Cardiac muscle cell (in vitro differentiated cells and primary cell): ENCODE measurements around the gene ILDR1. TPM values are rescaled to one million over a fixed set of nuclear protein-coding genes. Genes with fewer than 3 reads are reported as not detected.
A peak's percentile ranks its signal among the peaks of the same experiment; 100 is the strongest.

ENCODE experiments used
- DNase-seq, 2 donors: peaks; one replicate each; pipeline versions ENCODE4 v3.0.0 to v3.0.0-alpha.2; 2010 to 2017; ENCODE audit warnings: low read depth in 1 of 2, low spot score in 1 of 2
- H3K27ac ChIP-seq: fragments of 200-600 bp; sonication (generic); 2 replicates; pipeline ENCODE4 v1.5.1; 2016
- H3K27me3 ChIP-seq: fragments of 200-600 bp; sonication (generic); 2 replicates; pipeline ENCODE4 v1.6.0; 2016; ENCODE audit warnings: control low read depth
- H3K36me3 ChIP-seq: fragments of 200-600 bp; sonication (generic); 2 replicates; pipeline ENCODE4 v1.5.1; 2016; ENCODE audit warnings: control low read depth
- H3K4me1 ChIP-seq: fragments of 200-600 bp; sonication (generic); 2 replicates; pipeline ENCODE4 v1.8.1; 2017; ENCODE audit warnings: low read depth, mild to moderate bottlenecking, mixed run types
- H3K4me3 ChIP-seq: fragments of 200-600 bp; sonication (generic); 2 replicates; pipeline ENCODE4 v1.5.1; 2016; ENCODE audit warnings: mild to moderate bottlenecking
- H3K9me3 ChIP-seq: fragments of 200-600 bp; sonication (generic); 2 replicates; pipeline ENCODE4 v1.5.1; 2017; ENCODE audit warnings: low read depth, mild to moderate bottlenecking, control low read depth
- CTCF ChIP-seq: IDR thresholded peaks from 2 replicates; pipeline ENCODE4 v1.5.1; 2012; ENCODE audit warnings: low read depth, mild to moderate bottlenecking, low read length
- polyA plus RNA-seq: library from polyadenylated mRNA; unstranded; fragments of >200 nt; fragmentation: Nextera tagmentation; extraction: Ambion mirVana; gene quantifications from 2 replicates; pipeline ENCODE4 v1.2.1, GENCODE V29; 2016
- total RNA-seq: library from RNA; depleted of rRNA; stranded (reverse); fragments of >200 nt; gene quantifications from 2 replicates; pipeline ENCODE4 v1.2.3, GENCODE V29; 2016

Gene ILDR1
- total and polyA plus RNA-seq, 2 experiments from 2014 or later: 0.30 TPM; not detected in 1

DNA sequence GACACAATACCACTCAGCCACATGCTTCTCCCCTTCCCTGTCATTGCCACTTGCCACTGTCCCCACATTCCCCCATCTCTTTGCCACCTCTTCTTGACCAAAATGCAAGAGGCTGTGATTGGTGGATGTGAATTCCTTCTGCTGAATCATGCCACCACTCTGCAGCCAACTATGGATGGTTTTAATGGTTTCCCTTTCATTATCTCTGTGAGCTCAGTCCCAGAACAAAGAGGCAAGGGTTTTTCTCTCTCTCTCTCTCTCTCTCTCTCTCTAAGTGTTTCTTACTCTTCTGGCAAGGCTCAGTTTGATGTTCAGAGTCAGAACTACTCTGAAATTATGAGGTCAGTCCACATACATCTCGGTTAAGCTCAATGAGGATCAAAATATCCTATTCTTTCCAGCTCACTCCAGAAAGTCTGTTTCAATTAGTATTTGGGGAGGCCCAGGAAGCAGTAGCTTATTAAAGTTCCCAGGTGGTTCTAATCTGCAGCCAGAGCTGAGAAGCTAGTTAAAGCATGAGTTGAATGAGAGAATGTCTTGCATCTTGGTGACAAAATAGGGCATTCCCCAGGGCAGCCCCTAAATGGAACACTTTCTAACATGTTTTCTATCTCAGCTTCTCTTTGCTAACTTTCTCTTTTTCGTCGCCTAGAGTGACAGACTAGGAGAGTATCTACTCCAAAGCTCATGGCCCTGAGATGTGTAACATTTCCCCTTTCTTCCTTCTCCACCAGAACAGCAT lies 8.5 kb upstream of the ILDR1 start:
- Histone ChIP-seq H3K36me3 (no peaks in the 10 kb centered on the region), H3K4me3 (no peak overlapping the region), H3K9me3 (no peaks in the 10 kb centered on the region), H3K4me1 (no peaks in the 10 kb centered on the region), H3K27ac (no peak overlapping the region), H3K27me3 (no peaks in the 10 kb centered on the region)
- peak in 1 of 2 donors; percentile 69 for DNase-seq
- no peak for TF ChIP-seq CTCF

DNA sequence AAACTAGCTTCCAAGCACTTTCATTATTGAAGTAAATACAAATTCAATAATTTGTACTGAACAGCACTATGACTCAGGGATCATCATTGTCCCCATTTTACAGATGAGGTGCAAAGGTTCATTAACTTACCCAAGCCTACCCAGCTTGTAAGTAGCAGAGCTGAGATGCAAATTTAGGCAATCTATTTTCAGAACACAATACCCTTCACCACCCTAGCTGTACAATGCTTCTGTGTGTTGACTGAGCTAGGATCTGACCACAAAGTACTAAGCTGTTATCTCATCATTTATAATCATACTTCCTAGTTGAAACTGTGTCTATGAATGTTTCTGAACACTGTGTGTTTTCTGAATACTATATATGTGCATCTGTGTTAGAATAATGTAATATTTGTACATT lies 3.2 kb upstream of the ILDR1 start:
- Histone ChIP-seq H3K27me3 (peaks cover 24% of the 10 kb centered on the region), H3K9me3 (no peaks in the 10 kb centered on the region), H3K36me3 (no peaks in the 10 kb centered on the region), H3K27ac (no peak overlapping the region), H3K4me1 (no peaks in the 10 kb centered on the region), H3K4me3 (no peak overlapping the region)
- no peak for TF ChIP-seq CTCF
- peak in 1 of 2 donors; percentile 27 for DNase-seq

- peak in 1 of 2 donors; percentile 68 for DNase-seq
- Histone ChIP-seq H3K27ac (no peak overlapping the region), H3K4me3 (no peak overlapping the region), H3K27me3 (peaks cover 29% of the 10 kb centered on the region), H3K9me3 (no peaks in the 10 kb centered on the region), H3K4me1 (peaks cover under 1% of the 10 kb centered on the region), H3K36me3 (no peaks in the 10 kb centered on the region)
- TF ChIP-seq CTCF: no peak
Observed at GRCh38 chr3:122024800-122025199, 2.8 kb upstream of the ILDR1 start.

GRCh38 chr3:122023335-122023910 lies 1.4 kb upstream of the ILDR1 start:
- H3K4me1 ChIP-seq: peaks cover 4% of the 10 kb centered on the region
- TF ChIP-seq CTCF: no peak
- H3K9me3 ChIP-seq: no peaks in the 10 kb centered on the region
- no peaks in the 10 kb centered on the region for H3K36me3 ChIP-seq
- peaks cover 31% of the 10 kb centered on the region for H3K27me3 ChIP-seq
- no peak overlapping the region for H3K27ac ChIP-seq
- H3K4me3 ChIP-seq: no peak overlapping the region
- no peak for DNase-seq

DNA sequence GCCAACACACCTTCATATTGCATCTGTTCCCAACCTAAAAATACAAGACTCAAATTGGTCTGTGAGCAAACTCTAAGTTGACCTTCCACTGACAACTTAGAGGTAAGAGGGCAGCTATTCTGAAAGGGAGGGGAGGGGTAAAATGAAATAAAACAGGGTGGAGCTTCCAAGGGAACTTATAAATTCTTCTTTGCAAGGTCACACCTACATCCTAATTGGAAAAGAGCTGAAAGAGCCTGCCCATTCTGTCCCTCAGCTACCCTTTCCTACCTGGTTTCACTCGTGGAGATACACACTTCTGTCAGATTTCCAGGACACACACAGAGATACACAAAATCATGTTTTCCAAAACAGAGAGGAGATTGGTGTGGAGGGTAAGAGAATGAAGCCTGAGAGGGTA lies 1.0 kb downstream of the ILDR1 start:
- no peak for TF ChIP-seq CTCF
- no peak for DNase-seq
- no peaks in the 10 kb centered on the region for H3K9me3 ChIP-seq
- no peak overlapping the region for H3K4me3 ChIP-seq
- H3K27ac ChIP-seq: no peak overlapping the region
- H3K4me1 ChIP-seq: peaks cover 4% of the 10 kb centered on the region
- H3K27me3 ChIP-seq: peaks cover 31% of the 10 kb centered on the region
- H3K36me3 ChIP-seq: no peaks in the 10 kb centered on the region
